ENCODE results near the gene PFDN1. TPM values are rescaled to one million over a fixed set of nuclear protein-coding genes. Genes with fewer than 3 reads are reported as not detected.

Gene PFDN1
- total RNA-seq, 1 experiment from 2014 or later, result 54.4 TPM

DNA sequence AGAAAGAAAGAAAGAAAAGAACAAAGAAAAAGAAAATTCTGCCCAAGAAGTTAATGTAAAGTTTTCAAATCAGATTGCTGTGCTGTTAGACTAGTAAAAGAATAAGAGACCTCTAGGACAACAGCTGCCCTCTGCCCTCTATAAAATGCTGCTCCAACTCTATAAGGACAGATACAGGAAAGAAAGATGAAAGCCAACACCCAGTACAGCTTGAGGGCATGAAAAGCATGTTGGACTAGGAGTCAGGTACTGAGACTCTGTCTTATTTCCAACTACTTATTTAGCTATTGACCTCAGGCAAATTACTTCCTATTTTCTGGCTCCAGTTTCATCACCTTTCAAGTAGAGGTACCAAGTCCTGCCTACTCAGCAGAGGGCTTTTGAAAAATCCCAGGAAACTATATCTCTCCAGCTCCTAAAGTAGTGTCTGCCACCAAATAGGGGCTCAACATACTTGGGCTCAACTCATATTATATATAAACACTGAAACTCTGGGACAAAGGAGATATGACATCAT, 37.8 kb upstream of the PFDN1 start:
- in situ Hi-C loops (cut with HindIII; ENCODE audit: low pct_unique_long_range_greater_than_20kb, low sequenced_read_pairs) (no loop called here), intact Hi-C loops (cut with micrococcal nuclease; ENCODE audit: unreplicated experiment) (no loop called here)
- Histone ChIP-seq H3K36me3 (ENCODE audit: control insufficient read depth, insufficient read depth, low read length) (no peaks in the 10 kb centered on the region), H3K27ac (ENCODE audit: low read length) (no peak overlapping the region), H3K4me1 (ENCODE audit: control insufficient read depth, insufficient read depth, low read length) (peaks cover 7% of the 10 kb centered on the region; the same call in 1 of the 2 replicates), H3K27me3 (ENCODE audit: control insufficient read depth, insufficient read depth, low read length) (no peaks in the 10 kb centered on the region), H3K9me3 (ENCODE audit: control insufficient read depth, insufficient read depth, low read depth, low read length) (no peaks in the 10 kb centered on the region), H3K4me3 (ENCODE audit: low read depth in 2 of 2, low read length in 2 of 2) (no peak overlapping the region)
- BruUV-seq (replicated peaks), result no TSS peak
- TF ChIP-seq, protein P1, sequence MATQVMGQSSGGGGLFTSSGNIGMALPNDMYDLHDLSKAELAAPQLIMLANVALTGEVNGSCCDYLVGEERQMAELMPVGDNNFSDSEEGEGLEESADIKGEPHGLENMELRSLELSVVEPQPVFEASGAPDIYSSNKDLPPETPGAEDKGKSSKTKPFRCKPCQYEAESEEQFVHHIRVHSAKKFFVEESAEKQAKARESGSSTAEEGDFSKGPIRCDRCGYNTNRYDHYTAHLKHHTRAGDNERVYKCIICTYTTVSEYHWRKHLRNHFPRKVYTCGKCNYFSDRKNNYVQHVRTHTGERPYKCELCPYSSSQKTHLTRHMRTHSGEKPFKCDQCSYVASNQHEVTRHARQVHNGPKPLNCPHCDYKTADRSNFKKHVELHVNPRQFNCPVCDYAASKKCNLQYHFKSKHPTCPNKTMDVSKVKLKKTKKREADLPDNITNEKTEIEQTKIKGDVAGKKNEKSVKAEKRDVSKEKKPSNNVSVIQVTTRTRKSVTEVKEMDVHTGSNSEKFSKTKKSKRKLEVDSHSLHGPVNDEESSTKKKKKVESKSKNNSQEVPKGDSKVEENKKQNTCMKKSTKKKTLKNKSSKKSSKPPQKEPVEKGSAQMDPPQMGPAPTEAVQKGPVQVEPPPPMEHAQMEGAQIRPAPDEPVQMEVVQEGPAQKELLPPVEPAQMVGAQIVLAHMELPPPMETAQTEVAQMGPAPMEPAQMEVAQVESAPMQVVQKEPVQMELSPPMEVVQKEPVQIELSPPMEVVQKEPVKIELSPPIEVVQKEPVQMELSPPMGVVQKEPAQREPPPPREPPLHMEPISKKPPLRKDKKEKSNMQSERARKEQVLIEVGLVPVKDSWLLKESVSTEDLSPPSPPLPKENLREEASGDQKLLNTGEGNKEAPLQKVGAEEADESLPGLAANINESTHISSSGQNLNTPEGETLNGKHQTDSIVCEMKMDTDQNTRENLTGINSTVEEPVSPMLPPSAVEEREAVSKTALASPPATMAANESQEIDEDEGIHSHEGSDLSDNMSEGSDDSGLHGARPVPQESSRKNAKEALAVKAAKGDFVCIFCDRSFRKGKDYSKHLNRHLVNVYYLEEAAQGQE (IDR thresholded peaks at IDR 0.05; ENCODE audit: insufficient read depth in 1 of 2, low read depth in 2 of 2, low read length in 1 of 2), result no peak
- TF ChIP-seq TCF7L2 (IDR thresholded peaks at IDR 0.05; ENCODE audit: low read depth, low read length) (no peak), POLR2AphosphoS5 (IDR thresholded peaks at IDR 0.05; ENCODE audit: low read depth, low read length) (no peak), SIN3A (IDR thresholded peaks at IDR 0.05; ENCODE audit: borderline replicate concordance, insufficient read depth, low read depth, low read length) (no peak)
- TF ChIP-seq, protein P2, sequence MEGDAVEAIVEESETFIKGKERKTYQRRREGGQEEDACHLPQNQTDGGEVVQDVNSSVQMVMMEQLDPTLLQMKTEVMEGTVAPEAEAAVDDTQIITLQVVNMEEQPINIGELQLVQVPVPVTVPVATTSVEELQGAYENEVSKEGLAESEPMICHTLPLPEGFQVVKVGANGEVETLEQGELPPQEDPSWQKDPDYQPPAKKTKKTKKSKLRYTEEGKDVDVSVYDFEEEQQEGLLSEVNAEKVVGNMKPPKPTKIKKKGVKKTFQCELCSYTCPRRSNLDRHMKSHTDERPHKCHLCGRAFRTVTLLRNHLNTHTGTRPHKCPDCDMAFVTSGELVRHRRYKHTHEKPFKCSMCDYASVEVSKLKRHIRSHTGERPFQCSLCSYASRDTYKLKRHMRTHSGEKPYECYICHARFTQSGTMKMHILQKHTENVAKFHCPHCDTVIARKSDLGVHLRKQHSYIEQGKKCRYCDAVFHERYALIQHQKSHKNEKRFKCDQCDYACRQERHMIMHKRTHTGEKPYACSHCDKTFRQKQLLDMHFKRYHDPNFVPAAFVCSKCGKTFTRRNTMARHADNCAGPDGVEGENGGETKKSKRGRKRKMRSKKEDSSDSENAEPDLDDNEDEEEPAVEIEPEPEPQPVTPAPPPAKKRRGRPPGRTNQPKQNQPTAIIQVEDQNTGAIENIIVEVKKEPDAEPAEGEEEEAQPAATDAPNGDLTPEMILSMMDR (IDR thresholded peaks at IDR 0.05), result no peak
- ATAC-seq, result no peak
- no peak for DNase-seq (ENCODE audit: low read depth, low spot score)
- ChIA-PET CTCF (no interaction called here), POLR2A (interaction anchor here (0.6 kb wide), 1 partner anchor 9 kb away, joined by 7 read pairs; no protein-coding TSS in a partner anchor)

GRCh38 chr5:140339636-140340035, 36.7 kb upstream of the PFDN1 start:
- in situ Hi-C loops (cut with HindIII; ENCODE audit: low pct_unique_long_range_greater_than_20kb, low sequenced_read_pairs), result no loop called here
- ChIA-PET CTCF (no interaction called here), POLR2A (no interaction called here)
- intact Hi-C loops (cut with micrococcal nuclease; ENCODE audit: unreplicated experiment), result no loop called here
- TF ChIP-seq SIN3A (IDR thresholded peaks at IDR 0.05; ENCODE audit: borderline replicate concordance, insufficient read depth, low read depth, low read length) (no peak), POLR2AphosphoS5 (IDR thresholded peaks at IDR 0.05; ENCODE audit: low read depth, low read length) (no peak), TCF7L2 (IDR thresholded peaks at IDR 0.05; ENCODE audit: low read depth, low read length) (no peak)
- TF ChIP-seq, protein P1 (IDR thresholded peaks at IDR 0.05; ENCODE audit: insufficient read depth in 1 of 2, low read depth in 2 of 2, low read length in 1 of 2), result no peak
- TF ChIP-seq, protein P2 (IDR thresholded peaks at IDR 0.05), result no peak
- Histone ChIP-seq H3K27ac (ENCODE audit: low read length) (no peak overlapping the region), H3K9me3 (ENCODE audit: control insufficient read depth, insufficient read depth, low read depth, low read length) (no peaks in the 10 kb centered on the region), H3K4me1 (ENCODE audit: control insufficient read depth, insufficient read depth, low read length) (no peaks in the 10 kb centered on the region), H3K4me3 (ENCODE audit: low read depth in 2 of 2, low read length in 2 of 2) (no peak overlapping the region), H3K36me3 (ENCODE audit: control insufficient read depth, insufficient read depth, low read length) (no peaks in the 10 kb centered on the region), H3K27me3 (ENCODE audit: control insufficient read depth, insufficient read depth, low read length) (no peaks in the 10 kb centered on the region)
- DNase-seq (ENCODE audit: low read depth, low spot score) (no peak), ATAC-seq (no peak)
- no TSS peak for BruUV-seq (replicated peaks)
